Omental fat pad (tissue), 4 donors: ENCODE data around the gene CLRN2. TPM values are rescaled to one million over a fixed set of nuclear protein-coding genes. Genes with fewer than 3 reads are reported as not detected.

Experiments used
- ATAC-seq: fragments of 150-250 bp; one replicate; pipeline ENCODE4 v1.9.1; 2016; ENCODE audit warnings: mild to moderate bottlenecking, moderate library complexity; ENCODE audit not compliant: low FRiP score
- DNase-seq: peaks from one replicate; pipeline ENCODE4 v3.0.0-alpha.2; 2019; ENCODE audit warnings: low spot score
- CTCF ChIP-seq, 3 donors: fragments of 450-650 bp; IDR thresholded peaks; one replicate each; pipeline ENCODE4 v1.5.1; 2016 to 2017; ENCODE audit warnings: antibody characterized with exemption in 3 of 3, mild to moderate bottlenecking in 3 of 3, moderate library complexity in 2 of 3
- total RNA-seq, 4 donors: library from RNA; depleted of rRNA; stranded (reverse); fragments of >200 nt; gene quantifications; one replicate each; pipeline ENCODE4 v1.1.0, GENCODE V29; 2016

The CLRN2 gene
- total RNA-seq, 4 donors from 2014 or later: not detected

DNA sequence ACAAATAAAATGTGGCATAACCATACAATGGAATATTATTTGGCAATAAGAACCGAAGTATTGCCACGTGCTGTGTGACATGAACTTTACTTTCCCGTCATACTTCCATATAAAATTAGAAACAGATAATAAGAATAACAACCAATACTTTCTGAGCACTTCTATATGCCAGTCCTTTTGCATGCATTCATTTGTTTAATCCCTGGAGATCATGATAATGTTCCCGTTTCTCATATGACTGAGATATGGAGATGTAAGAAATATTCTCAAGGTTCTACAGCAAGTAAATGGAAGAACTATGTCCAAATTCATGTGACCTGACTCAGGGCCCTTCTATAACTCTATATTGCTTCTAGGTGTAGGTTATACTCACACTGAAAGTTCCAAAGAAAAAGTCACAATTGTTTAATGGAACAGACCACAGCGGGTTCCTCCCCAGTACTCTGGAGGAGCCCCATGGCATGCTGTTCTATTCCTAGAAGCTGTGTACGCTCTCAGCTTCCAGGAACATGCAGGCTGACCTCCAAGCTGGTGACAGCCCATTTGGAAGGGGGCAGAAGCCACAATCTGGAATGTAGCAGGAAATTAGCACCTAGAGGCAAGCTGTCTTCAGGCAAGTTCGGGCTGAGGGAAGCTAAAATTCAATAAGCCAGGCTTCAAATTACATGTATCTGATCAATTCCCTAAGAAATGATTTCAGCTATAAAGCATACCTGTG lies 34.6 kb upstream of the CLRN2 start:
- ATAC-seq: no peak
- no peak for DNase-seq
- TF ChIP-seq CTCF (IDR thresholded peaks at IDR 0.05): no peak

- ATAC-seq: no peak
- DNase-seq: no peak
- TF ChIP-seq CTCF (IDR thresholded peaks at IDR 0.05): no peak
Observed at GRCh38 chr4:17480955-17481354, 34.0 kb upstream of the CLRN2 start.

- ATAC-seq: no peak
- no peak for TF ChIP-seq CTCF (IDR thresholded peaks at IDR 0.05)
Observed at GRCh38 chr4:17482716-17483115, 32.2 kb upstream of the CLRN2 start.

DNA sequence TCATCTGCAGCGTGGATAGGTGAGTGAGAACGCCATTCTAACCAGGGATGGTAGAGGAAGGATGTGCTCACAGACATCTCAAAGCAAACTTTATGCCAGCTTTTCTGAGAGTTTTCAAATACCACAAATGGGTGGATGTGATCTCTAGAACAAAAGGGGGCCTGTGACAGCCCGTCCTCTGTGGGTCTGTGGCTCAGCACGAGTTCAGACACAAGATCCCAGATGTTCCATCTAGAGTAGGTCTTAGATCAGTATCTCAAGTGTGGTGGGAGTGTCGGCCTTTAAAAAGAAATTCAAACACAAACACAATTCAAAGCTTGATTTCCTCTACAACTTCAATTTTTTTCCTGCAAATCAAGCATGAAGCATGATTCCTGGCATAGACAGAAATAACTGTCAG lies 25.8 kb upstream of the CLRN2 start:
- ATAC-seq (no peak), DNase-seq (no peak)
- no peak for TF ChIP-seq CTCF (IDR thresholded peaks at IDR 0.05)

More at GRCh38 chr4:17482716-17483115, 32.2 kb upstream of the CLRN2 start:
- no peak for DNase-seq

- TF ChIP-seq CTCF (IDR thresholded peaks at IDR 0.05): no peak
- no peak for DNase-seq
- no peak for ATAC-seq
Observed at GRCh38 chr4:17489721-17490120, 25.2 kb upstream of the CLRN2 start.

- no peak for DNase-seq
- ATAC-seq: no peak
- no peak for TF ChIP-seq CTCF (IDR thresholded peaks at IDR 0.05)
Observed at GRCh38 chr4:17490575-17491059, 24.3 kb upstream of the CLRN2 start.

DNA sequence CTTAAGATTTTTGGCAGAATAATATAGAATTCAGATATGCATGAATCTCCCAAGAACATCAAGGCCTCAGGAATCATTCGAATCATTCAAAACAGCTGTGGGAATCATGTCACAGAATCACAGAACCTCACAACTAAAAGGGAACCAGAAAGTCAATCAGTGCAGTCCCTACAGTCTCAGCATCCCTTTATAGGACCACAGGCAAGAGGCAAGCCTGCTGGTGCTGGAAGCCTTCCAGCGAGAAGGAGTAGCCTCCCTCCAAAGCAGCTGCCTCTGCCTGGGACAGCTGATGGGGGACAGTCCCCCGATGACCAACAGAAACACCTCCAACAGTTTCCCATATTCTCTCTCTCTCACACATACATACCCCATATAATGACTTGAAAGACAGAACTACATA lies 23.8 kb upstream of the CLRN2 start:
- no peak for TF ChIP-seq CTCF (IDR thresholded peaks at IDR 0.05)
- no peak for ATAC-seq
- no peak for DNase-seq
